GM21717 (cell line): ENCODE results near the gene VWA5B1.

ENCODE experiments used
- ATAC-seq: cut with Tn5 transposase; IDR thresholded peaks from one replicate; pipeline ENCODE4 v1.9.1; 2021; ENCODE audit warnings: mild to moderate bottlenecking, moderate library complexity; ENCODE audit not compliant: unreplicated experiment

Gene VWA5B1

DNA sequence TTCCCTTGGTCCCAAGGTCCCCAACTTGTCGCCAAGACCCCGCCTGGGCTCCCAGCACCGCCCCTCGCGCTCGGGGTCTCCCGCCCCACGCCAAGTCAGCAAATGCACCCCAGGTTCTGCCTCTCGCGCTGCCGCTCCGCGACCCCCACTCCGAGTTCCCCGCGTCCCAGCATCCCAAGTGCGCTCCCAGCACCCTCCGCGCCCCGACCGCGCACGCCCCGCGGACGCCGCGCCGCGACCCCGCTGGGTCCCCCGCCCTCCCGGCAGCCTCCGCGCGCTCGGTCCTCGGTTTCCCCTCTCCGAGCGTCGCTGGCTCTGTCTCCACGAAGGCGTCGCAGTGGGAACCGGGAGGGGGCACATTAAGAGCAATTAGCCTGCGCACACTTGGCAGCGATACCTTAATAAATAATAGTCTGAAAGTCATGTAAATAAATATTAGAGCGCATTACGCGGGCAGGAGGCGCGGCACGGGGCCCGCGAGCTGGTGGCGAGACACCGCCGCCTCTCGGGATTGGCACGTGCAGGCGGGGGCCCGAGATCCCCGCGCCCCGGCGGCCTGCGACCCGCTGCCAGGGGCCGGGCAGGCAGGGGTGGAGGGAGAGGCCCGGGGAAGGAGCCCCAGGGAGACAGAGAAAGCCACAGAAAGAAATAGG is 75.9 kb downstream of the VWA5B1 start:
- no peak for ATAC-seq

DNA sequence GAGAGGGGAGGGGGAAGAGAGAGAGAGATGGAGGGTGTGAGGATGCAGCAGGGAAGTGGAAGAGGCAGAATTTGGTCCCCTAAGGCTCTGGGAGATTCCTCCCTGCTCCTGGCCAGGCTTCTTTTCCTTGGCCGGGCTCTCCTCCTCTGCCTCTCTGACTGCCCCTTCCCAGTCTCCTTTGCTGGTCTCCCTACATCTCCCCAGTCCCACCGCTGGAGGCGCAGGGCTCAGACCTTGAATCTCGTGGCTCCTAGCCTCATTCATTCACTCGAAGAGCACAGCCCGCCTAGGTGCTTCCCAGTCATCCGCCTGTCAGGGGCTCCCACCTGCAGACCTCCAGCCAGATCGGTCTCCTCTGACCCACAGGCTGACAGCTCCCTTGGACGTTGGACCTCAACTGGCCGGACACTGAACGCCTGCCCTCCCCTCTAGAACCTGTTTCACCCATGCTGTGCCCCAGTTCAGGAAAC is 76.5 kb downstream of the VWA5B1 start:
- ATAC-seq, result no peak

DNA sequence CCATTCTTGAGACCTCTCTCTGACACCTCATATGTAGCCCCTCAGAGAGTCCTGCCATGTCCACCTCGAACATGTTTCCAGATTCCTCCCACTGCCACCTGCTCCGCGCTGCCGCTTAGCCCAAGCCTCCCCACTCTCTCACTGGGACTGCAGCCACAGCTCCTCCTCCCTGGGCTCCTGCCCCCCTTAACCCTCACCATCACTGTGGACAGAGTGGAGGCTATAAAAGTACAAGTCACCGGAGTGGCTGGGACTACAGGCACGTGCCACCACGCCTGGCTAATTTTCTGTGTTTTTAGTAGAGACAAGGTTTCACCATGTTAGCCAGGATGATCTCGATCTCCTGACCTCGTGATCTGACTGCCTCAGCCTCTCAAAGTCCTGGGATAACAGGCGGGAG is 77.0 kb downstream of the VWA5B1 start:
- no peak for ATAC-seq

DNA sequence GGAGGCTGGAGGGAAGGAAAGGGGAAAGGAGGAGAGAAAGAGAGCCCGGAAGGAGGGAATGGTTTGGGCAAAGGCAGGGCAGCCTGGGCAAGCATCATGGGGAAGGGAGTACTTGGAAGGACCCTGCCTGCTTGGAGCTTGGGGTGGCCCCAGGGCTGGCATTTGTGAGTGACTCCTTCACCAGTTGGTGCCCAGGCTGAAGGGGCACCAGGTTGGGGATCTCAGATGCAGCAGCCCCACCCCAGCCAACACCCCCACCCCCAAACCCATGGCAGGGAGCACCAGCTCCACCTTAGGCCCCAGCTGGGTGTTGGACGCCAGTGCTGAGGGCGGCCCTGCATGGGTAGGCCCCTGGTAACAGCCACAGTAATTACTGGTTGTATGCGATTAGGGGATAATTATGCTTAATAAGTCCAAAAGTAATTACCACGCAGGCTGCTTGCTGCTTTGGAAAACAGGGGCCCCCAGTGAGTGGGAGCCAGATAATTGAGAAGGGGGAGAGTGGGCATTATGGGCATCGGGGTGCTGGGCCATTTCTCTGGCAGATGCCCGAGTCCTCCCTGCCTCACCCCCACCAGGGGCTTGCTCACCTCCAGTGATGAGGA is 78.3 kb downstream of the VWA5B1 start:
- ATAC-seq, result no peak

DNA sequence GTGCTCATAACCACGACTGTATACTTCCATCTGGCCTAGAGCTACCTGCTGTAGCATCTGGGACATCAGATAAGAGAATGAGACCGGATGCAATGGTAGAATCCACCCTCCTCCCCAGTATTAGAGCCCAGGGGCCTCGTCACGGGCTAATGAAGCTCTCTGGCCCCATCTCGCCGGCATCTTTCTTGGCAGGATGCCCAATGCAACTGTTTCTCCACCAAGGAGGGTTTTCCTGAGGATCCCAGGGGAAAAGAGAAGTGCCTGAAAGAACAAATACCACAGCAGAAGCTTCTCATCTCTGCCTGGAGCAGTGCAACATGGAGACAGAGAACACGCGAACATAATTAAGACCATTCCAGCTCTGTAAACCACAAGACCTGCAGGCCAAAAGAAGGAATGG is 80.0 kb downstream of the VWA5B1 start:
- no peak for ATAC-seq

DNA sequence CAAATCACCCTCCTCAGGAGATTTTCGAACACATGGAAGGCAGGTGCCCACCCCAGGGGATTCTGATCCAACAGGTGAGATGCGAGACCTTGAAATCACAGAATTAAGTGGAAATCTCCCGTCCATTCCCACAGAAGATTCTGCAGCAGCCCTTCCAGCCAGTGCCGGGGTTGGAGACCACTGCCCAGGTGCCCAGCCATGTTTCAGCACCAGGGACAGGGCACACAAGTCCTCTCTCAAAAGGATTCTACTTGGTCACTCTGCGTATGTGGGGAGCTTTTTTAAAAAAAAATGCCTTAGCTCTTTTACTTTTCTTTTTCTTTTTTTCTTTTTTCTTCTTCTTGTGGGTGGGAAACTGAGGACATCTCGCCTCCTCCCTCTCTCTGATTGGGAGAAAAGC is 80.7 kb downstream of the VWA5B1 start:
- ATAC-seq, result no peak

DNA sequence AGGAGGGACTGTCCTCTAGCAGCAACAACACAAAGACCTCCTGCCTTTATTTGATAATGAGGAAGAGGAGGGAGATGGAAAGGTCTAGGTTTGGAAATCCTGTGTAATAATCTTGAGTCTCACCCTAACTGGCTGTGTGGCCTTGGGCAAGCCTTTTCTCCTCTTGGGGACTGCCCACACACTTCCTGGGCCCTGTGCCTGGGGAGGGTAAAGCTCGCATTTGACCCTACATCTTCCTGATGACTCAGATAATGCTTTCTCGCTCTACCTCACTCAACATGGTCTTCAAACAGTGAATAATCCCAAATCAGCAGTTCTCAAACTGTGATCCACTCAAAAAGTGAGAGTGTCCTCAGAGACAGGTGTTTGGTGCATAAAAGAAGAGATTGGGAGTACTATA is 81.2 kb downstream of the VWA5B1 start:
- ATAC-seq, result no peak

DNA sequence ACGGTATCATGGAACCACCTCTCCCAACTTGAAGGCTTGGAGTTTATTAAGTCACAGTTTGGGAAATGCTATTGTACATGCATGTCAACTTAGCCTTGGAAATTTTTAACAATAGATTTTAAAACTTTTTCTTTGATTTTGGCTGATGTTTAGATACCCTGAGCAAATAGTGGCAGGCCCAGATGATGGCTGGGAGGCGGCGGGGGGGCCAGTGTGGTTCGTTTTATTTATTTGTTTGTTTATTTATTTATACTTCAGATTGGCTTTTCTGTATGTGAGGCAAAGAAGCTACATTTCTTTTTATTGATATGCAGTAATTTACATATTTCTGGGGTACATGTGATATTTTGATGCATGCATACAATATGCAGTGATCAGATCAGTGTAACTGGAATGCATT is 82.0 kb downstream of the VWA5B1 start:
- ATAC-seq, result no peak

DNA sequence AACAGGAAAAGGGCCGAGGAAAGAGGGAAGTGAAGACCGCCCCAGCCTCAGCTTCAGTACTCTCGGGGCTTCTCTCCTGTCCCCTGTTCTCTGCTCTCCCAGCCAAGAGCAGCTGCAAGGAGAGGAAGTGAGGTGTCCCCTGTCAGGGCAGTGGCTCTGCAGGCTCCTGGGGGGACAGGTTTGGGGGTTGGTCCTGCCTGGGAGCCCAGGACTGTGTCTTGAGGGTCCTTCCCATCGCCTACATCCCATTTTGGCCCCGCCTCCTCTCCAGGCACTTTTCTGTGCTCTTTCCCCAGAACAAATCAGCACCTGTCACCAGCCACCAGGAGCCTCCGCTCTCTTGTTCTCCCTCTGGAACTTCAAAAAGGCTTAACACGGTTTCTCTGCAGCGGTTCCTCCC is 82.6 kb downstream of the VWA5B1 start:
- ATAC-seq, result no peak

DNA sequence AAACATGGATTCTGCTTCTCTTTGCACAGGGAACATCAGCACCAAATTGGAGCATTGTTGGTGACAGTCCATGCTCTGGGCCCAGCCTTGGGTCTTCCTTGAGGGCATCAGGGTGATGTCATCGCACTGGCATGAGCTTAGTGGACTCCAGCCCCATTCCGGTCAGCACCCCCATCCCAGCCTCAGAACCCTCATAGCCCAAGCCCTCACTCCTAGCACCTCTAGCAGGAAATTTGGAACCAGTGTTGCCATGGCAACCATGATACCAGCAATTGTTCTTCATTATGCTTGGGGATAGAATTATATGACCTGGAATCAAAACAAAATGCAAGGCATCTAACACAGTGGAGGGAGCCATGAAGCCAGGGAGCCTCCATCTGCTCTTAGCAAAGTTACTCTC is 83.1 kb downstream of the VWA5B1 start:
- no peak for ATAC-seq

DNA sequence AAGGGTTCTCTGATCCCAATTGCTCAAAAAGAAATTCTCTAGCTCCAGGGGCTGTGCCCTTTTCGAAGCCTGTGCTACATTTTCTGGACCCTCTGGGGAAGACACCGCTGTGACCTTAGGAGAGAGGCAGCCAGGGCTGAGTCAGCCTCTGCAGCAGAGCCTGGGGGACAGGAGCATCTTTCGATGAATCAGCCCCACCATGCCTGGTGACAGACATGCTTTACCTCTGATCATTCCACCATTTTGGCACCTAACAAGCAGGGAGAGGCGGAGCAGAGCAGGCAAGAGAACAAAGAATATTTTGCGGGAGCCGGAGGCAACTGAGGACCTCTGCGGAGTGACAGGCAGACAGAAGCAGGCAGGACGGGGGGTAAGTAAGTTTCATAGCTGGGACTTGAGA is 84.9 kb downstream of the VWA5B1 start:
- no peak for ATAC-seq

DNA sequence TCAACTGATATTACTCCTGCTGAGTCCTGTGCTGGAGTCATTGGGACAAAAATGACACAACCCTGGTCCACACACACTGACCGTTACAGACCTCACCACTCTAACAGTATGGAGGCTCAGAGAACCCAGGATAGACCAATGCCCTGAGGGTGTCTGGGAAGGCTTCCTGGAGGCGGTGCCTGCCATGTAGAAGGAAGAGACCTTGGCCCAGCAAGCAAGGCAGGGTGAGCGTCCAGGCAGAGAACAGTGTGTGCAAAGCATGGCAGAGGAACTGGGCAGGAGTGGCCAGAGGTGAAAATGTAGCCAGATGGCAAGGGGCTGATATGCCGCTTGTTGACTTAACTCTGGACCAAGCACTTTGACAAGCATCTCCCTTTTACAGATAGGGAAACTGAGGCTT is 85.5 kb downstream of the VWA5B1 start:
- ATAC-seq, result no peak

DNA sequence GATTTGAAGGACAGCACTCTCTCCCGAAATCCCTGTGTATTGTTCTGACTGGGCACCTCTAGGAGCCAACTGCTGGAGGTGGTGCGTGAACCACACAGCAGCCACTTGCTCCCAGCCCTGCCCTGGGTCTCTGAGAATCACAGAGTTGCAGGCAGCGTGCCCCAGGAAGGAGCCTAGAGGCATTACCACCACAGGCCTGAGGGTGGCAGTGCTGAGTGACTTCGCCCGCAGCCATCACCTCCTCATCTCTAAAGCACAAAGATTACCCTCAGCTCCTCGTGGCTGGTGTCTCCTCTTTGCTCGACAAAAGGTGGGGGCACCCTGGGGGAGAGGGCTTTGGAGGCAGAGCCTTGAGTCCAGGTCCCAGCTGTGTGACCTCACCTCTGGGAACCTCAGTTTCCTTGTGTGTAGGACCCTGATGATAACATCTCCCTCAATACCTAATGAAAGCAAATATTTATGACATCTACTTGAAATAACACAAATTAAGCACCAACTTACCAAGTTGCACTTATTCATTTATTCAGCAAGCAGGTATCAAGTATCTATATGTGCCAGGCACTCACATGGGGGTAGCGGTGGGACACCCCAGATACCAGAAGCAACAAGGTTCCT is 86.3 kb downstream of the VWA5B1 start:
- ATAC-seq, result no peak

DNA sequence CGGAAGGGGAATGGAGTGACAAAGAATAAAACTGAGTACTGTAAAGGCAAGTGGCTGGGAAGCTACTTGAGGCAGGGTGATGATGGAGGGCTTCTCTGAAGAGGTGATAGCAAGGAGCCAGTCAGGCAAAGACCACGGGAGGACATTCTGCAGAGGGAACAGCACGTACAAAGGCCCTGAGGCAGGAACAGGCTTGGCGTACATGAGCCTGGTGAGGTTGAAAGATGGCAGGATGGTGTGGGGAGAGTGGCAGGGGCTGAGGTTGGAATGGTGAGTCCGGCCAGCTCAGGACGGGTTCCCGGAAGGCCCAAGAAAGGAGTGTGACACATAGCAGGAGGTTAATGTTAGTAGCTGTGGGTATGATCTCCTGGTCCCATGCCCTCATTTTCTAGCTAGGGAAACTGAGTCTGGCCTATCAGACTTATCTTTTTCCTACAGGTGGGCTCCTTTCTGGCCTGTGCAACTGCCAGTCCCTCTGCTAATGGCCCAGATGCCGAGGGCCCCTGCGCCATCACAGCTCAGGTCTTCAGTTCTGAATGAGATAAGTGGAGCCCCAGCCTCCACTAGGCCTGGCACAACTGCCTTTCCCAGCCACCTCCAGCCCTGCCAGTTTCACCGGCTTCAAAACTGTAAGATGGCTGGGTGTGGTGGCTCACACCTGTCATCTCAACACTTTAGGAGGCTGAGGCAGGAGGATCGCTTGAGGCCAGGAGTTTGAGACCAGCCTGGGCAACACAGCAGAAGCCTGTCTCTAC is 87.0 kb downstream of the VWA5B1 start:
- ATAC-seq, result no peak

DNA sequence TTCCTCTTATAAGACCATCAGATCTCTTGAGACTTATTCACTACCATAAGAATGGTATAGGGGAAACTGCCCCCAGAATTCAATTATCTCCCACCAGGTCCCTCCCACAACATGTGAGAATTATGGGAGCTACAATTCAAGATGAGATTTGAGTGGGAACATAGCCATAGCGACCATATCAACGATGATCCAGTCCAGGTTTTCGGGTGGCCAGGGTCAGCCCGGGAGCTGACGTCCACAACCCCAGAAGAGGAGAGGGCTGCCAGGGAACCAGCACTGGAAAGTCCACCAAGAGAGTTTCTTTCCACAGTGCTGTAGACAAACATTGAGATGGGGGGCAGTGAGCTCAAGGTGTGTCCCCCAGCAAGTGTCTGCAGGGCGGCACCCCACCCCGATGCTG is 88.4 kb downstream of the VWA5B1 start:
- no peak for ATAC-seq

DNA sequence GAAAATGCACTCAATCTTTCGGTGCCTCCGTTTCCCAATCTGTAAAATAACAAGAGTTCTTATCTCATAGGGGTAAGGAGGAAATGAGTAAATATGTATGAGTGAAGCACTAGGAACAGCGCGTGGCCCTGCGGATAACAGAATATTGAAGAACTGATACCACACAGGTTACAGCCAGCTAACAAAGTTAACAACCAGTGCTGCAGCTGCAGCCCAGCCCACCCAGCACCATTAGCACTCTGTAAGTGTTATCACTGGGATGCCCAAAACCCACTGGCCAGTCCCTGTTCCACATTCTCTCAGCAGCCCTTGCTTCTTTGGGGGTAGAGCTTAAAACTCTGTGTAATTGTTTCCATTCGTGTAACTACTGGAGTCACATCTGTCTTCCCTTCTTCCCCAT is 89.5 kb downstream of the VWA5B1 start:
- no peak for ATAC-seq

DNA sequence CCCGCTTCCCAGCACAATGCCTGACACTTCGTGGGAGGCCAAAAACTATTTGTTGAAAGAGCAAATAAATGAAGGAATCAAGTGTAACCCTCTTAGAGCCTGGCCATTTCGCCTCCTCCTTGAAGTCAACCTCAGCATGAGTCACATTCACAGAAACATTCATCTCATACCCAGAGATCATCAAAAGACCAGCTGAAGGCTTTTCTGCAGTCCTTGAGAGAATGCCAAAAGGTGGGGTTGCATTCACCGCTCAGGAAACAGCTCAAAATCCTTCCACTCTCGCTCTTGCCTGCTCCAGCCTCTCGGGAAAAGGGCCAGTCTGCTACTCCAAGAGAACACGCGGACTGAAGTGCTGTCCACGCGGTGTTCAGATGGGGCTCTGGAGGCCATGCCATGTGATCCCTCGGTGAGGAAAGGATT is 90.0 kb downstream of the VWA5B1 start:
- no peak for ATAC-seq

DNA sequence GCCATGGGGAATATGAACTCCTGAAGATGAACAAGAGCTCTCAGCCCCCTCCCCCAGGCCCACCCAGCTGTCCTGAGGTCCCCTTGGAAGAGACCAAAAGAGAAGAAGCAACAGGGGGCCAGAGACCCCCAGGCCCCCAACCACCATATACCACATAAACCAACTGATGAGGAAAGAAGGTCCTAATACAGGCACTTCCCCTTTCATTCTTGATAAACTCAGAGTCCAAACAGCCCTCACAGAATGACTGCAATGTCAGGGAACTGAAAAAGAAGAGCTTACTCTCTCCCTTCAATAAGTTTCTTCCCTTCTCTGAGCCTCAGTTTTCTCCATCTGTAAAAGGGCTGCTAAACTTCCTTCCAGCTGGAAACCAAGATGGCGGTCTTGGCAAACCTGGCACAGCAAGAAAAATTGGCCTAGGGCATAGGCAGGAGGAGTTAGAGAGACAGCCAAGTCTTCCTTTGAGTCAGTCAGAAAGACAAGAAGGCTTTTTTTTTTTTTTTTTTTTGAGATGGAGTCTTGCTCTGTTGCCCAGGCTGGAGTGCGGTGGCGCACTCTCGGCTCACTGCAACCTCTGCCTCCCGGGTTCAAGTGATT is 90.5 kb downstream of the VWA5B1 start:
- no peak for ATAC-seq

DNA sequence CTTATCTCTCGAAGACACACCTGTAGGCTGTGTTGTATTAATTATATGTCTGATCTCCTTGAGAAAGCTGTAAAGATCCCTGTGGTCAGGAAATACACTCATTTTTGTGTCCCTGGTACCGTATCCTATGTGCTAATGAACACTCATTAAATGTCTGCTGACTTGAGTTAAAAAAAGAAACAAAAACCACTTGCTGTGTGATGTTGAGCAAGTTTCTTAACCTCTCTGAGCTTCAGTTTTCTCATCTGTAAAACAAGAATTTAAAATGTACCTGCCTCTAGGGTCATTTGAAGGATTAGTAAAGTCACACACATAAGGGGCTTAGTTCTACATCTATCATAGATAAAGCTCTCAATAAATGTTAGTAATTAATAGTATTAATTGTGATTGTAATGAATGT is 91.3 kb downstream of the VWA5B1 start:
- ATAC-seq, result no peak

DNA sequence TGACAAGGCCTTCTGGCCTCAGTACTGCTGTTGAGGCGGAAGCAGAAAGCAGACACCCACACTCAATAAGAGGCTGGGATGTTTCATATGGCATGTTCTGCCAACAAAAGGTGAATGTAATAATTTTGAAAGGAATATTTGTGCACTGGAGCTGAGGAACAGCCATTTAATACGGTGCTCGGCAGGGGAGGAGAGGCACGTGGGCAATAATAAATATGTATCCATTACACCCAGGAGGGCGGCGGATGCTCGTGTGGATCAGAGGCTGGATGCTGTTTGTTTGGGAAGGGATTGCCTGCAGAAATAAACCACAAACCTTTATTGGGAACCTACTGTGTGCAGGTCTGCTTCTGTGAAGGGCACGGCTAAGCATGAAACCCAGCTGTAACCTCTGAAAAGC is 92.0 kb downstream of the VWA5B1 start:
- ATAC-seq, result no peak

DNA sequence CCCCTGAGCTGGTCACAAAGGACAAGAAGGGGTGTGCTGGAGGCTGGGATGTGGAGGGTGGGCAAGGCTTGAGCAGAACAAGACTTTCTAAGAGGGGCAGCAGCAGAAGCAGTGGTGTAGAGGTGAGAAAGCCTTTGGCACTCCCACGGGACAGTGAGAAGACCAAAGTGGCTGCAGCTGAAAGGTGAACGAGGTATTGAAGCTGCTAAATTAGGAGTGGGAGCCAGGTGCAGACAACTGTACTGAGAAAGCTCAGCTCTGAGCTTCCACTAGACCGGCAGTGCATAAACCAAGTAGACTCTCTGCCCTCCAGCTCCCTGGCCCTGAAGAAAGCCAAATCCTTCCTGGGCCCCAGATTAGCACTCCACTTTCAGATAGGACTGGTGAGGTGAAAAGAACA is 93.0 kb downstream of the VWA5B1 start:
- no peak for ATAC-seq
